Naive thymus-derived CD4-positive, alpha-beta T cell (primary cell): ENCODE measurements around the gene PLEKHM3. TPM values are rescaled to one million over a fixed set of nuclear protein-coding genes. Genes with fewer than 3 reads are reported as not detected.

Source experiments
- ATAC-seq: fragments of 150-1000 bp; cut with Tn5 transposase; 2 replicates; pipeline ENCODE4 v1.10.0; 2021; ENCODE audit warnings: mild to moderate bottlenecking, moderate library complexity
- CTCF ChIA-PET: fragments of 350-600 bp; sonication (Branson Sonifier 250); formaldehyde crosslinking; loops from one replicate; lab custom pipeline; 2021; ENCODE audit warnings: antibody characterized with exemption; lab: Charles Lee
- POLR2A ChIA-PET: fragments of 350-600 bp; sonication (Branson Sonifier 250); formaldehyde crosslinking; loops from one replicate; lab custom pipeline; 2021; ENCODE audit warnings: antibody characterized with exemption, inconsistent platforms; lab: Charles Lee
- DNase-seq, 9 donors: peaks; one replicate each; pipeline versions ENCODE4 v3.0.0 to v3.0.0-alpha.2; 2020 to 2022; ENCODE audit warnings: mixed read lengths in 1 of 9
- H3K27ac ChIP-seq: one replicate; pipeline ENCODE4 v1.7.0; 2013; ENCODE audit warnings: mild to moderate bottlenecking, low read depth, low read length, moderate library complexity
- H3K27me3 ChIP-seq, 2 donors: one replicate each; pipeline ENCODE4 v1.7.0; 2013; ENCODE audit warnings: low read length in 2 of 2, mild to moderate bottlenecking in 2 of 2, moderate library complexity in 2 of 2; ENCODE audit not compliant: control insufficient read depth in 2 of 2, insufficient read depth in 2 of 2
- H3K36me3 ChIP-seq, 3 experiments: 1 replicate in 2 of 3; 2 replicates in 1 of 3; pipeline ENCODE4 v1.7.0; 2013; ENCODE audit warnings: low read length in 3 of 3, mild to moderate bottlenecking in 3 of 3, moderate library complexity in 1 of 3; ENCODE audit not compliant: insufficient read depth in 3 of 3, control insufficient read depth in 2 of 3
- H3K4me1 ChIP-seq, 2 donors: one replicate each; pipeline ENCODE4 v1.7.0; 2013; ENCODE audit warnings: low read length in 2 of 2, mild to moderate bottlenecking in 2 of 2, moderate library complexity in 1 of 2; ENCODE audit not compliant: control insufficient read depth in 2 of 2, insufficient read depth in 2 of 2
- H3K4me3 ChIP-seq: 2 replicates; pipeline ENCODE4 v1.7.0; 2013; ENCODE audit warnings: mild to moderate bottlenecking, low read length
- H3K9me3 ChIP-seq, 3 experiments: 1 replicate in 2 of 3; 2 replicates in 1 of 3; pipeline ENCODE4 v1.7.0; 2013; ENCODE audit warnings: low read length in 3 of 3; ENCODE audit not compliant: control insufficient read depth in 2 of 3
- H3K27ac Mint-ChIP-seq, 9 donors: one replicate each; pipeline ENCODE4 v1.8.0; 2020 to 2022; ENCODE audit warnings: mixed read lengths in 9 of 9, mild to moderate bottlenecking in 8 of 9, moderate library complexity in 5 of 9, inconsistent platforms in 2 of 9
- H3K27me3 Mint-ChIP-seq, 5 donors: one replicate each; pipeline ENCODE4 v1.8.0; 2021 to 2022; ENCODE audit warnings: mixed read lengths in 5 of 5, mild to moderate bottlenecking in 1 of 5
- H3K36me3 Mint-ChIP-seq, 5 donors: one replicate each; pipeline ENCODE4 v1.8.0; 2020 to 2022; ENCODE audit warnings: mixed read lengths in 5 of 5, mild to moderate bottlenecking in 3 of 5, inconsistent platforms in 1 of 5
- H3K4me1 Mint-ChIP-seq, 7 donors: one replicate each; pipeline ENCODE4 v1.8.0; 2020 to 2022; ENCODE audit warnings: mixed read lengths in 7 of 7, mild to moderate bottlenecking in 3 of 7, inconsistent platforms in 1 of 7
- H3K4me3 Mint-ChIP-seq, 10 donors: one replicate each; pipeline ENCODE4 v1.8.0; 2020 to 2022; ENCODE audit warnings: mild to moderate bottlenecking in 10 of 10, mixed read lengths in 10 of 10, moderate library complexity in 6 of 10, inconsistent platforms in 2 of 10
- H3K9me3 Mint-ChIP-seq, 11 donors: one replicate each; pipeline ENCODE4 v1.8.0; 2020 to 2022; ENCODE audit warnings: mixed read lengths in 11 of 11, mild to moderate bottlenecking in 4 of 11, inconsistent platforms in 1 of 11, moderate library complexity in 1 of 11
- intact Hi-C, 2 donors: fragments of 100-400 bp; cut with micrococcal nuclease; formaldehyde crosslinking; loops; one replicate each; pipeline ENCODE4 v1.15.1; 2023
- polyA plus RNA-seq, 2 donors: library from polyadenylated mRNA; unstranded; fragments of 300-500 nt; fragmentation: Illumina TruSeq; gene quantifications; one replicate each; pipeline ENCODE4 v1.2.3, GENCODE V29; 2021
- total RNA-seq, 6 experiments: library from RNA in 5 of 6; stranded (reverse) in 5 of 6; gene quantifications; 1 replicate in 5 of 6; 2 replicates in 1 of 6; pipeline ENCODE4 v1.2.3 and lab custom pipeline; 2021 to 2026

Gene PLEKHM3
- total and polyA plus RNA-seq, 7 experiments from 2014 or later = 3.8 to 19.4 (median 13.8) TPM

- H3K27me3 Mint-ChIP-seq = no peaks in the 10 kb centered on the region
- Histone ChIP-seq H3K9me3 (no peaks in the 10 kb centered on the region), H3K4me1 (no peaks in the 10 kb centered on the region), H3K27me3 (no peaks in the 10 kb centered on the region), H3K36me3 (no peaks in the 10 kb centered on the region), H3K4me3 (no peak overlapping the region), H3K27ac (no peak overlapping the region)
- intact Hi-C loops = no loop called here
- no peak for DNase-seq
- peaks cover 0 to 3% (median 0%) of the 10 kb centered on the region in 7 donors for H3K4me1 Mint-ChIP-seq
- ChIA-PET POLR2A (no interaction called here), CTCF (no interaction called here)
- peaks cover 0 to 12% (median 4%) of the 10 kb centered on the region in 5 donors for H3K36me3 Mint-ChIP-seq
- no peak for ATAC-seq
- peaks cover 0 to 6% (median 0%) of the 10 kb centered on the region in 11 donors for H3K9me3 Mint-ChIP-seq
- H3K4me3 Mint-ChIP-seq = no peak overlapping the region
- no peak overlapping the region for H3K27ac Mint-ChIP-seq
Measured at GRCh38 chr2:207887500-207887899, 137.8 kb downstream of the PLEKHM3 start.

DNA sequence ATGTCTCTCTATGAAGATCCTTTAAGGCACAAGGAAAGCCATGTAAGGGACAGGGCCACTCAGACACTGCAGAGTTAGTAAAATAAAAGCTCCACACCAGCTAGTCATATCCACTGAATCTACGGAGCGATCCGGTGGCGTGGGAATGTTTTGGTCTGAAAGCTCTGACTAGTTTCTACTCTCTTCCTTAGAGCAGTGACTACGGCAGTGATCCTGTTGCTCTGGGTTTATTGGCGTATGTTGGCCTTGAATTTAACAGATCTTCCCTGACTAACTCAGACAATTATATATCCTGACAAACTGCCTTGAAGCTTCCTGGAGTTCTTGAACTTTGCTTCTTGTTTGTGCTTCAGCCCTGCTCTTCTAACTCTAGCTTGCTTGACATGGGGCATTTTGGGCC is 140.3 kb downstream of the PLEKHM3 start:
- Mint-ChIP-seq H3K36me3 (peaks cover 0 to 7% (median 4%) of the 10 kb centered on the region in 5 donors), H3K9me3 (peaks cover 0 to 6% (median 0%) of the 10 kb centered on the region in 11 donors), H3K27ac (no peak overlapping the region), H3K27me3 (no peaks in the 10 kb centered on the region), H3K4me3 (no peak overlapping the region), H3K4me1 (peaks cover 0 to 3% (median 0%) of the 10 kb centered on the region in 7 donors)
- no peak for DNase-seq
- ATAC-seq = no peak
- H3K4me3 ChIP-seq = no peak overlapping the region
- H3K36me3 ChIP-seq = no peaks in the 10 kb centered on the region
- no peaks in the 10 kb centered on the region for H3K9me3 ChIP-seq
- no peak overlapping the region for H3K27ac ChIP-seq
- ChIA-PET POLR2A (no interaction called here), CTCF (no interaction called here)
- intact Hi-C loops = no loop called here
- H3K27me3 ChIP-seq = no peaks in the 10 kb centered on the region
- no peaks in the 10 kb centered on the region for H3K4me1 ChIP-seq

- Histone ChIP-seq H3K27ac (no peak overlapping the region), H3K36me3 (no peaks in the 10 kb centered on the region), H3K27me3 (no peaks in the 10 kb centered on the region), H3K4me1 (no peaks in the 10 kb centered on the region), H3K4me3 (no peak overlapping the region), H3K9me3 (no peaks in the 10 kb centered on the region)
- Mint-ChIP-seq H3K27me3 (no peaks in the 10 kb centered on the region), H3K4me3 (no peak overlapping the region), H3K36me3 (peaks cover 0 to 7% (median 5%) of the 10 kb centered on the region in 5 donors), H3K4me1 (peaks cover 0 to 3% (median 0%) of the 10 kb centered on the region in 7 donors), H3K27ac (no peak overlapping the region), H3K9me3 (peaks cover 0 to 6% (median 0%) of the 10 kb centered on the region in 11 donors)
- ChIA-PET POLR2A (no interaction called here), CTCF (no interaction called here)
- intact Hi-C loops = no loop called here
- DNase-seq (no peak), ATAC-seq (no peak)
Measured at GRCh38 chr2:207884127-207884526, 141.2 kb downstream of the PLEKHM3 start.

DNA sequence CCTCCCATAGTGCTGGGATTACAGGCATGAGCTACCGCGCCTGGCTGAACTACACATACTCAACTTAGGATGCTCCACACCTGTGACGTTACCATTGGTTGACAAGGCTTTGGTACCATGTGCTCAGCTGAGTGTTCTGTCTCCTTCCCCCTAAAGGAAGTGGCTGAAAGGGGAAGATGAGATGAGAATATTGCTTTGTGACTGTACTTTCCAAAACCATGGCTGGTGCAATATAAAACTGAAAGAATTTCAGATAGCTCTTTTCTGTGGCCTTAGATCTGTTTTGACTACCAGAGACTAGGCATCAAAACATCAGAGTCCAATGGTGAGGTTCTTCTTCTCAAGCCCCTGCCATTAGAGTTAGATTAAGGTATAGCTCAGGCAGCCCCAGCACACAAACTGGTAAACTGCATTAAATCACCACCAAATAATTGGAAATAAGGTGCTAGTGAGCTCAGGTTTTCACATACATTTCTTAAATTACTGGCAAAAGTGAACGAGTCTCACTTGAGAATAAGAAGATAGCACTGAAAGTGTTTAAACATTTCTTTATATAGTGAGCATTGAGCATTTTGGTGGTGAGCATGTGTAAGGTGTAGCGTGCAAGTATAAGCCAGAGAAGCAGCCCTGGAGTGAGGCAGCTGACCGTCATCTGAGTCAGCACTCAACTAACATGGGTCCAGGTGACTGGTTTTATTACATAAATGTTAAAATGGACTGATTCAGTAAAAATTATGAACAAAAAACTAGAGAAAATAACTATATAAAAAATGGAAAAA is 142.1 kb downstream of the PLEKHM3 start:
- H3K4me3 Mint-ChIP-seq = no peak overlapping the region
- no peaks in the 10 kb centered on the region for H3K27me3 Mint-ChIP-seq
- H3K9me3 Mint-ChIP-seq = peaks cover 0 to 6% (median 0%) of the 10 kb centered on the region in 11 donors
- Histone ChIP-seq H3K9me3 (no peaks in the 10 kb centered on the region), H3K4me3 (no peak overlapping the region), H3K36me3 (no peaks in the 10 kb centered on the region), H3K27me3 (no peaks in the 10 kb centered on the region), H3K4me1 (no peaks in the 10 kb centered on the region), H3K27ac (no peak overlapping the region)
- peaks cover 0 to 3% (median 0%) of the 10 kb centered on the region in 7 donors for H3K4me1 Mint-ChIP-seq
- H3K36me3 Mint-ChIP-seq = peaks cover 0 to 10% (median 7%) of the 10 kb centered on the region in 5 donors
- POLR2A ChIA-PET = no interaction called here
- intact Hi-C loops = no loop called here
- DNase-seq = no peak
- CTCF ChIA-PET = no interaction called here
- ATAC-seq = no peak
- no peak overlapping the region for H3K27ac Mint-ChIP-seq

GRCh38 chr2:207881902-207882301 is 143.4 kb downstream of the PLEKHM3 start:
- ChIA-PET CTCF (no interaction called here), POLR2A (no interaction called here)
- no peak overlapping the region for H3K27ac Mint-ChIP-seq
- intact Hi-C loops = no loop called here
- peaks cover 0 to 3% (median 0%) of the 10 kb centered on the region in 7 donors for H3K4me1 Mint-ChIP-seq
- Histone ChIP-seq H3K4me3 (no peak overlapping the region), H3K9me3 (no peaks in the 10 kb centered on the region), H3K4me1 (no peaks in the 10 kb centered on the region), H3K27me3 (no peaks in the 10 kb centered on the region), H3K27ac (no peak overlapping the region), H3K36me3 (no peaks in the 10 kb centered on the region)
- peaks cover 0 to 18% (median 7%) of the 10 kb centered on the region in 5 donors for H3K36me3 Mint-ChIP-seq
- H3K27me3 Mint-ChIP-seq = no peaks in the 10 kb centered on the region
- ATAC-seq (no peak), DNase-seq (no peak)
- H3K9me3 Mint-ChIP-seq = peaks cover 0 to 6% (median 0%) of the 10 kb centered on the region in 11 donors
- H3K4me3 Mint-ChIP-seq = no peak overlapping the region

DNA sequence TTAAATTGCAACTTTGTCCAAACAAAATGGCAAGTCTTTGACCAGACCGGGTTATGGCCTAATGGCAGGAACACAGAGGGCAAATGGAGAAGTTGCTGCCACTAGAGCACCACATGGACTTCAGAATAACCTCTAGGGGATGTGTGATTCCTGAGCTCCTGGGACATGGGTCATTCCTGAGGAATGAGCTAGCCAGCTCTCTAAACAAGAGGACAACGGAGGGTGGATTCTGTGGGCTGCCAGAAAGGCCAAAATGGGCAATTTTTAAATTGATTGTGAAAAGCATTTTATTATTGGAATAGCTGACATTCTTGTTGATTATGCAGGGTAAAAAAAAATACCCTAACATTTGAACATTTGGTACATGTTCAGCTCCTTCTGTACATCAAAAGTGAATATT is 145.8 kb downstream of the PLEKHM3 start:
- POLR2A ChIA-PET = no interaction called here
- H3K4me3 Mint-ChIP-seq = no peak overlapping the region
- no peak overlapping the region for H3K27ac ChIP-seq
- peak overlapping the region in 1 of 9 donors; percentile 42 for H3K27ac Mint-ChIP-seq
- H3K4me3 ChIP-seq = no peak overlapping the region
- DNase-seq (no peak), ATAC-seq (no peak)
- H3K27me3 ChIP-seq = no peaks in the 10 kb centered on the region
- no peaks in the 10 kb centered on the region for H3K4me1 Mint-ChIP-seq
- H3K4me1 ChIP-seq = no peaks in the 10 kb centered on the region
- CTCF ChIA-PET = no interaction called here
- peaks cover 0 to 24% (median 7%) of the 10 kb centered on the region in 5 donors for H3K36me3 Mint-ChIP-seq
- no peaks in the 10 kb centered on the region for H3K27me3 Mint-ChIP-seq
- no peaks in the 10 kb centered on the region for H3K9me3 ChIP-seq
- H3K9me3 Mint-ChIP-seq = peaks cover 0 to 6% (median 0%) of the 10 kb centered on the region in 11 donors
- no peaks in the 10 kb centered on the region for H3K36me3 ChIP-seq
- intact Hi-C loops = no loop called here
